Measurements from ENCODE around the gene LMX1A.

LMX1A gene

DNA sequence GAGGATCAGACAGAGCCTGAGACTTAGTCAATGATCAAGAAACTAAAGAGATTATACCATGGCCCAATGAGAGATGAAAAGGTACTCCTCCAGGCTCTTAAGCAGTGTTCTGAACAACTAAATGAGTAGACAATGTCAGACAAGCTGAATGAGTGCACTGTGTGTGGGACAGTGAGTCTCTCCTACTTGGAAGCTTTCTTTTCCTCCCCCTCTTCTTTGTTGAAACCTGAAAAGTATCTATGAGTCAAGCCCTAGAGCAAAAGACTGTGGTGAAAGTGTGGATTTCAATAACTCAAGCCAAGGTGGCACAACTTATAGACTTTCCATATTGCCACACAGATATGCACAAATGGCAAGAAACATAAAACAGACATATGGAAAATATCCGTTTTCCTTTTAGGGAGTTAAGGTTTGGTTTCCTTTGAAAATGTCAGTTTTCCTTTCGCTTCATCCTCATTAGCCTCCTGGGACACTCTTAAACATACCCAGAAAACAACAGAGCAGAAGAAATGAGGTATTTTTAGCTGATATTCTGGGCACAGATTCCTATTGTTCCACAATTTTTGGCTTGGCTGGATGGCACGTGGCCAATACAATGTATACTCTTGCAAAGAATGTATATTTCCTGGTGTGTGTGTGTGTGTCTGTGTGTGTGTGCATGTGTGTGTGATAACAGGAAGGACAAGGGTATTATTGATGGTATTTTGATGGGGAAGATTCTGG, 96.6 kb downstream of the LMX1A start:
- DNase-seq, result no peak

DNA sequence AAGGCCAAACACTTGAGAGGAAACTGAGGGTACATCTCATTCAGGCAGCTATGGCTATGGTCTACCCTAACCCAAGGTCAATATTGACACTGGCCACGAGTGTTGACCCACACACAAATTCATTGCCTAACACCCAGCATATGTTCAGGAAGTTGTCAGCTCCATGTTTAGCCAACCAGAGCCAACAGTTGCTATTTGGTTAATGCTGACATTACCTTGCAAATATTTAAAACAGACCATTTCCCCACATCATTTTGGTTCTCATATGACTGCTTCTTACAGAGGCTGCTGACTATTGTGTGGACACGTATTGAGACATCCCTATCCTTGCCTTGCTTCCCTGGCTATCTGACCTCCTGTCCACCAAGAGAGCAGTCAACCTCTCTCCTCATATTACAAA, 97.3 kb downstream of the LMX1A start:
- DNase-seq, result no peak

DNA sequence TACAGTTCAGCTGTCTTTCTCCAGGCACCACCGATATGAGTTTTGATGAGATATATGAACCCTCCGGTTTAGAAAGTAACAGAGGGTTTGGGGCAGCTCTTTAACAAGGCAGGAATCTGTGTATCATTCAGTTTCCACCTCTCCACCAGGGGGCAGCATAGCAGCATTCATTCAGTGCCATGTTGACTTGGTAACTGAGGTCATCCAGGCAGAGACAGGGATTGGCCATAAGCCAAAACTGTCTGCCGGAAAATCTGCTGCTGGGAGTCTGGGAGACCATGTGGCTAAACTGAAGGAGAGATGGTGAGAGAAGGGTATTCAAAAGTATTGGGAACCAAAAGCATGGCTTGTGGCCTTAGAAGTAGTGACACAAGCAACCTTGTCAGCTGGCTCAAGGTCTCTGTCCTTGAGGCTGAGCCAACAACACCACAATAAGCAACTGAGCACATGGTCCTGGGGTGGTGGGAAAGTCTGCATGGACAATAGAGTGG, 98.5 kb downstream of the LMX1A start:
- peak; percentile 39 for DNase-seq

DNA sequence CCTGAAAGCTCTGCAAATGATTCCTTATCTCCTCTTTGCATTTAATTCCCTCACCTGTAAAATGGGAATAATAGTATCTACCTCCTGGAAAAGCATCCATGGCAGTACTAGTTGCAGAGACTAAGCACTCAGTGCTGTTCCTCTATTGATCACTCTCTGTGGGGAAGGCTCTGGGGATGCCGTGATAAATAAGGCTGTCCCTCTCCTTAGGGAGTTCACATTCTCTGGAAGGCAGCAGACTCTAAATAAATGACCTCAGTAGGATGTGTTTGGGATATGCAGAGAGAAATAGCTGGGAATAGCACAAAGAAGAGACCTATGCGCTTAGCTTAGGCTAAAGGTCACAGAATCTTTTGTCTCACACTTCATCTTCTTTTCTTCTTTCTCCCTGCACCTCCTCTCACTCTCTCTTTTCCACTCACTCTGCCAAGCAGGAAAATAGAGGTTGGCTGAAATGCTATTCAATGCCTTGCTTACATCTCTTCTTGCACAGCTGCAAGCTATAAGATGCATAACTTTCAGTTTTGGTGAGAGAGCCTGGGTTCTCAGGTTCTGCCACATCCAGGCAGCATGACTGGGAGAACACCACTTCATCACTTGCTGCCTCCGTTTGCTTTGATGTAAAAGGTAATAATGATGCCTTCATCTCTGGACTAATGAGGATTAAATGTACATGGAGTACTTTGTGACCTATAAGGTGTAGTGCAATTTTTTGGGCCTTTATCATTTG, 101.5 kb downstream of the LMX1A start:
- no peak for DNase-seq

GRCh38 chr1:165254376-165254775, 102.1 kb downstream of the LMX1A start:
- DNase-seq, result no peak

DNA sequence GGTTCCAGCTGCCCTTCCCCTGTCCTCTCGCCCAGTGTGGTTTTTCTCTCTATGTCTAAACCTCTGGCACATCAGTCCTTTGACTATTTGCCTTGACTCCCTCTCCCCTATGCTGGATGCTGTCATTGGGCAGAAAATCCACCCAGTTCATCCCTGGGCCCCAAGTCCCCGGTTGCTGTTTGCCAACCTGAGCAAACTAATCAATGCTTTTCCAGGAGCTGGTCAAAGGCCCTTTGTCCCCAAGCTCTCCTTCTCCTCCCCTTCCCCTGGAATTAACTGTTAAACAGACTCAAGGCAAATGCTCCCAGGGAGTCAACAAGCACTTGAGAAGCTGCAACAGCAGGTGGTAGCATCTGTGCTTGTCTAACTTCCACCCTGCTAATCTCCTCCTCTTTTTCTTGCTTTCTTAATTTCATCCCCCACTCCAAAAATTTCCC, 102.7 kb downstream of the LMX1A start:
- DNase-seq, result no peak

DNA sequence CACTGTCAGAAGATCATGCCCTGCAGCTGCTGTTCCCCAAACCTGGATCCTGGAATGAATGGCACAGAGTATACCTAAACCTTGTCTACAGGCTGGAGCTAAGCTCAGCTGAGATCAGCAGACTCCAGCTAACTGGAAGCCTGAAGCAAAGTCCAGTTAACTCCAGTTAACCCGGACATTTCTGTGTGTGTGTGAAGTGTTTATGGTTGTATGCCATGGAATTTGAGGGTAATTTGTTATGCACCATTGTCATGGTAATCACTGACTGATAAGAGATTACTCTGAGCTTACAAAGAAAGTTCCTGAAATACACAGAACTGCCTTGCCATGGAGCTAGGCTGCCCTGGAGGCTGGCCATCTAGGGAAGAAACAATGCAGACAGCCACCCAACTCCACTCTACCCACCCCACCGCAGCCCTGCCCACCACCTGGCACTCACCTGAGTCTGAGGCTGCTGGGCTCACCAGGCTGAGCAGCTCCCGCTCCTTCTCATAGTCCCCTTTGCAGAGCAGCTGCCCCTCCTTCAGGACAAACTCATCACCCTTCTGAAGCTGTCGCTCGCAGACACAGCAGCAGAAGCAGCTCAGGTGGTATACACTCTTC, 107.4 kb downstream of the LMX1A start:
- DNase-seq, result no peak

- no peak for DNase-seq
These were observed 114.6 kb downstream of the LMX1A start for GRCh38 chr1:165241952-165242351.

- DNase-seq, result no peak
These were observed 115.2 kb downstream of the LMX1A start for GRCh38 chr1:165241321-165241720.

DNA sequence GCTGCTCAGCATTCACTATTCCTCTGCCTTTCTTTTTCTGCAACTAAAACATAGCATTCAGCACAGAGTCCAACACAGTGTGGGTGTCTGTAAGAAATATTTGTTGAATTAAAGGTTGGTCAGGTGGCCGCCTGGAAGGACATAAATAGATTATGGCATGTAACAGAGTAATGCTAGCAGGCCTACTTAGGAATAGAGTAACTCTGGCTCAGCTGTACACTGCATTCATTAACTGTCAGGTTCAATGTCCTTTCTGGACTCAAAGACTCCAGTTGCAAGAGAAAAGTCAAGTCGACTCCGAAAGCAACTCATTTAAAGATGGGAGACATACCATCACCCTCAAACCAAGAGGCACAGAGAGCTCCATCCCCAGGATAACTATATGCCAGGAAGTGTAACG, 116.0 kb downstream of the LMX1A start:
- no peak for DNase-seq

DNA sequence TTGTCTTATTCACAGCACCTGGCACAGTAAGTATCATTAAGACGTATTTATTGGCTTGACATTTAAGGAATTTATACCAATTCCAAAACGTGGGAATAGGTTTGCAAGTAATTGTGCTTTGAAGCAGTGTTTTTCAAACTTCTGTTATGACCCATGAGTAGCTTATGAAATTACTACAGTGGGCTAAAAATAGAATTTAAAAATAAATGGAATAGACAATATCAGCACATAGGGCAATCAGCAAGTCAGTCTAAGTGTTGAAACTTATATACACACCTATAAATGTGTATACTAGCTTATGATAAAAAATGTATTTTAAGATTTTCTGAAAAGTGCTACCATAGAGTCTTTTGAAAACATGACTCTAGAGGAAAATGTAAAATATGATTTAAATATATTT, 116.6 kb downstream of the LMX1A start:
- DNase-seq, result no peak

- DNase-seq, result no peak
These were observed 120.7 kb downstream of the LMX1A start for GRCh38 chr1:165235777-165236291.

- no peak for DNase-seq
These were observed 121.2 kb downstream of the LMX1A start for GRCh38 chr1:165235155-165235776.

DNA sequence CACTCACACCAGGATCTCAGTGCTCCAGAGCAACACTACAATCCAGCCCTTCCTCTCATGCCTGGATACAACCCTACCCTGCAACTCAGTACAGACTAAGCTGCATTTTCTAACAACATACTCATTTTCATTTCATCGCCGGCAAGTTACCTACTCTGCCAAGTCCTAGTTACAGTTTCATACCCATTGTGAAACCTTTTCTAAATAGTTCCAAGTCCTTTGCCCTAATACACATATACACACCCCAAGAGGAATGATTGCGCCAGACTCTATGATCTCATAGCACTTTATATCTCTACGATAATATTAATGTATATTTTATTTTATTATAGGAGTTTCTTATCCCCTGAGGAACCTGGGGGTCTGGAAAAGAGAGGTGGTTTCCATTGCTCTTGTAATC, 122.4 kb downstream of the LMX1A start:
- DNase-seq, result no peak

GRCh38 chr1:165228676-165229075, 127.8 kb downstream of the LMX1A start:
- DNase-seq, result no peak

GRCh38 chr1:165228111-165228655, 128.3 kb downstream of the LMX1A start:
- DNase-seq, result no peak

DNA sequence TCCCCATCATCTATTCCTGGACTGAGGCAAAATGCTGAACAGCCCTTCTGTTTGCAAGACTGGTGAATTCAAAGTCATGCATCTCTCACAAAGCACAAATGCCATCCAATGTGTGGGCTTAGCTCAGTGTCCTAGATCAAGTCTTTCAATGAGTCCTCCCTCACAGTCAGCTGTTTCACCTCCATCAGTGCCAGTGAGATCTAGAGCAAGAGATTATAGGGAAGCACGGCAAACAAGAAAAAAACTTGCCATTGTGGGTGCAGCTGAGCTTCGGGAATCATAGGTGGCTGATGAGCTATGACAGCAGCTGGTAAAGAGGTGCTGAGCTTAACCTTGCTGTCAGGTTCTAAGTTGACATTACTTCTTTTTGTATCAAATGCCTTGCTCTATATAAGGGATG, 130.2 kb downstream of the LMX1A start:
- no peak for DNase-seq

GRCh38 chr1:165225650-165226049, 130.9 kb downstream of the LMX1A start:
- no peak for DNase-seq

DNA sequence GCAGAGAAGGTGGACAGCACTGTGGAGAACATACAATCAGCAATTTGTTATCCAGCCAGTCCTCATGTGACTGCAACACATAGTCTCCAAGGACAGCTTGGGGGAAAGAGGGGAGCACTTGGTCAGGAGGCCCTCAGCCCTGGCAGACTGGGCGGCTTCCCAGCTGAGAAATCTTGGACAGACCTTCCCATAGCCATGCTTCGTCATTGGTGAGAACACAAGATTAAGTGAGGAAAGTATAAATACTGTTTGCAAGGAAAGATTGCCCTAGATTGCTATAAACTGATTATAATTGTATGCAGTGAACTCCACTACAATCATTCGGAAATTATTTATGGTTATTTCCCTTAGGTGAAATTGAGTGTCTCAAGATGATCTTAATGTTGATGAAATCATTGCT, 131.5 kb downstream of the LMX1A start:
- DNase-seq, result no peak

GRCh38 chr1:165224504-165224903, 132.0 kb downstream of the LMX1A start:
- DNase-seq, result no peak

GRCh38 chr1:165222580-165222979, 133.9 kb downstream of the LMX1A start:
- DNase-seq, result no peak

GRCh38 chr1:165218731-165219130, 137.8 kb downstream of the LMX1A start:
- DNase-seq, result no peak

DNA sequence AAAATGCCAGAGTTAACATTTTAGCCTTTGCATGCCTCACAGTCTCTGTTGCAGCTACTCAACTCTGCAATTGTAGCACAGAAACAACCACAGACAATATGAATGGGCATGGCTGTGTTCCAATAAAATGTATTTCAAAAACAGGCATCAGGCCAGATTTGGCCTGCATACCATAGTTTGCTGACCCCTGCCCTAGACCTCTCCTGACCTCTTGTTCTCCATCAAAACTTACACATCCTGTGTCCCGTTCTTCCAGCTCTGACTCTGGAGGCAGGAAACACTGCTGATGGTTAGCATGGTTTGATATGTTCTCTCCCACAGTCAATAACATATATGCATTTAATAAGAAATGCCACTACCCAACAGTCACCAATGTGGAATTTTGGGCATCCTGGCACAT, 138.6 kb downstream of the LMX1A start:
- no peak for DNase-seq

Data from fibroblast of skin of abdomen (primary cell).